Vagina (tissue), 2 donors: Measurements from ENCODE around the gene PRKAA1.

Experiments used
- POLR2AphosphoS5 ChIP-seq, 2 donors: sonication (generic); formaldehyde crosslinking; IDR thresholded peaks; one replicate each; pipeline ENCODE4 v1.9.0; 2017; ENCODE audit warnings: antibody characterized with exemption in 2 of 2, mild to moderate bottlenecking in 2 of 2, low read depth in 1 of 2; ENCODE audit not compliant: insufficient read depth in 1 of 2
- TF ChIP-seq, protein P1 (sequence below), 3 experiments: fragments of 450-650 bp in 2 of 3; fragments of 200-600 bp in 1 of 3; sonication (generic) in 1 of 3; IDR thresholded peaks; one replicate each; pipeline ENCODE4 v1.5.1; 2017 to 2019; ENCODE audit warnings: antibody characterized with exemption in 3 of 3, mild to moderate bottlenecking in 2 of 3, moderate library complexity in 2 of 3

GRCh38 chr5:40716000-40716399 is 82.2 kb downstream of the PRKAA1 start:
- TF ChIP-seq, protein P1, sequence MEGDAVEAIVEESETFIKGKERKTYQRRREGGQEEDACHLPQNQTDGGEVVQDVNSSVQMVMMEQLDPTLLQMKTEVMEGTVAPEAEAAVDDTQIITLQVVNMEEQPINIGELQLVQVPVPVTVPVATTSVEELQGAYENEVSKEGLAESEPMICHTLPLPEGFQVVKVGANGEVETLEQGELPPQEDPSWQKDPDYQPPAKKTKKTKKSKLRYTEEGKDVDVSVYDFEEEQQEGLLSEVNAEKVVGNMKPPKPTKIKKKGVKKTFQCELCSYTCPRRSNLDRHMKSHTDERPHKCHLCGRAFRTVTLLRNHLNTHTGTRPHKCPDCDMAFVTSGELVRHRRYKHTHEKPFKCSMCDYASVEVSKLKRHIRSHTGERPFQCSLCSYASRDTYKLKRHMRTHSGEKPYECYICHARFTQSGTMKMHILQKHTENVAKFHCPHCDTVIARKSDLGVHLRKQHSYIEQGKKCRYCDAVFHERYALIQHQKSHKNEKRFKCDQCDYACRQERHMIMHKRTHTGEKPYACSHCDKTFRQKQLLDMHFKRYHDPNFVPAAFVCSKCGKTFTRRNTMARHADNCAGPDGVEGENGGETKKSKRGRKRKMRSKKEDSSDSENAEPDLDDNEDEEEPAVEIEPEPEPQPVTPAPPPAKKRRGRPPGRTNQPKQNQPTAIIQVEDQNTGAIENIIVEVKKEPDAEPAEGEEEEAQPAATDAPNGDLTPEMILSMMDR (IDR thresholded peaks at IDR 0.05), result no peak
- no peak for TF ChIP-seq POLR2AphosphoS5 (IDR thresholded peaks at IDR 0.05; ENCODE audit: insufficient read depth in 1 of 2, low read depth in 1 of 2)
